ENCODE results near the gene TRIO. TPM values are rescaled to one million over a fixed set of nuclear protein-coding genes. Genes with fewer than 3 reads are reported as not detected.
A peak's percentile ranks its signal among the peaks of the same experiment; 100 is the strongest.
"Not testable (repeated sequence)": the region's sequence is repeated elsewhere in the genome, so short reads cannot be mapped to it uniquely, and the experiment has no call there.

Gene TRIO
- polyA plus RNA-seq, 5 donors, result 67.0 to 85.2 (median 80.6) TPM

DNA sequence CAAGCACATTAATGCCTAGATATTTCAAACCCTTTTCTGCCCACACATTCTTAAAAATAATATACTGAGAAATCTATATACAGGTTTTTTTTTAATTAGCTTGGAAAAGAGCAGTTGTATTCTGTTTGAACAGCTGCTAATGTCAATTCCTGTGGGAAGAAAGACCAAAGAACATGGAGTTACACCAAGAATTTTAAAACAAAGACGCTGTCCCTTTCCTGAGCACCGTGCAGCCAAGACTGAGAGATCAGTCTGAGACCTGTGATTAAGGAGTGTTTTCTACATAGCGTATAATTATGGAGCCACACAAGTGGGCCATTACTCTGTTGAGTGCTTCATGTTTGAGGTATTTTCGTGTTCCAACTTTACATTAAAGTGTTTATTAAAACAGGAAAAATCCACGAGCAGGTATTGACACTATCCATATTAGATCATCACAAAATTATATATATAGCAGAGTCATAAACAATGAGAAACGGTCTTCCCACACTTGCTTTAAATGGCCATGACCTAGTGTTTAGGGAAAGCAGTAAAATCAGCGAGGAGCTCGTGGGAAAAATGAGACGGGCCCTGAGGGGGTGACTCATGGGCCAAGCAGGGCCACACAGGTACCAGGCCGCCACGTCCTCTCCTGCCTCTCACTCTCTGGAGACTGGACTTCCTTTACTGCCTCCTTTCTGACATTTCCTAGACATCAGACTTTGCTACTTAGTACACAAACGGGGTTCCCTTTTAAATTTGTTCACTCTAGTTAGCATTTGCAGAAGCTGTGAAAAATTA, 285.4 kb downstream of the TRIO start:
- DNase-seq, result no peak

DNA sequence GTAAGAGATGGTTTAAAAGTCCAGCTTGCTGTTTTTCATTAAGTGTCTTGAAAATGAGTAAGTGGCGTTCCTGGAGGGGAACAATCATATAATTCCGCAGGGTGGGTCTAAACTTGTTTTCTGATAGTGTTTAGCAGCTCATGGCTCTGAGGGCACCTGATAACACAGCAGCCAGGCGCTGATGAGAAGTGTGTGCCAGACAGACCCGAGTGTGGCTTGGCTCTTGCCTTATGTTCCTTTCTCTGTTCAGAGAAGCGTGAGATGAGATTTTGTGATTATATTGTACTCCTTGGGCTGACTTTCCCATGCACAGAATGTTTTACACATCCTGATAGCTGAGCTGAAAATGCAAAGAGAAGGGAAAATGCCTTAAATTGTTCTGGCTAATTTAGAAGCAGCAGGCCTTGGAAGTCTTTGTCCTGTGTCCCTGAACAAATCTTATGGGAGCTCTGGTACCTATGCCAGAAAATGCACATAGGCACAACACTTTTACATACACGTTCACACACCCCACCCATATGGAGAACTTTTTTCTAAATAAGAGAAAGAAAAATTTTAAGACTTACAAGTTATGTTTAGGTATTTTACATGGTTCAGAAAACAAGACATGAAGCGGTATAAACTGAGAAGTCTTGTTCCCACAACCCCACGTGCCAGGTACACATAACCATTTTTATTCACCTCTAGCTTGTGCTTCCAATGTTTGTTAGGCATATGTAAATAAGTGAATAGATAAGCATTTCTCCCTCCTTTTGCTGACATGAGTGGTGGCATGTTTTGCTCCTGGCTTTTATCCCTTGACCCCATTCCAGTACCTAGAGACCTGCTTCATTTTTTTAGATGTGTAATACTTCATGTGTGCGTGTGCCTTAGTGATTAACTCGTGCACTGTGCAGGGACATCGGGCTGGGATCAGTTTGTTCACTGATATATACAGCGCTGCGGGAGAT, 286.2 kb downstream of the TRIO start:
- DNase-seq, result peak in 1 of 2 donors; percentile 38

DNA sequence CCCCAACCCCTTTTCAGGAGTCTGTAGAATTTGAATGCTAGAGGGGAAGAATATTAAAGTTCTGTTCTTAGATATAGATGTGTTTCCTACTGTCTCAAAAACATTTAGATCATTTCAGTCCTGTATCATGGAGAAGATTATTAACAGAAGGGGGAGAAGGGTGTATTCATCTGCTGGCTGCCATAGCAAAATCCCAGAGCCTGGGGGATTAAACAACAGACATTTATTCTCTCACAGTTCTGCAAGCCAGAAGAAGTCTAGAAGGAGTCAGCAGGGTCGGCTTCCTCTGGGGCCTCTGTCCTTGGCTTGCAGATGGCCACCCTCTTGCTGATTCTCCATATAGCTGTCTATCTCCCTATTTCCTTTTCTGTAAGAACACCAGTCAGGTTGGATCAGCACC, 288.4 kb downstream of the TRIO start:
- DNase-seq, result no peak

DNA sequence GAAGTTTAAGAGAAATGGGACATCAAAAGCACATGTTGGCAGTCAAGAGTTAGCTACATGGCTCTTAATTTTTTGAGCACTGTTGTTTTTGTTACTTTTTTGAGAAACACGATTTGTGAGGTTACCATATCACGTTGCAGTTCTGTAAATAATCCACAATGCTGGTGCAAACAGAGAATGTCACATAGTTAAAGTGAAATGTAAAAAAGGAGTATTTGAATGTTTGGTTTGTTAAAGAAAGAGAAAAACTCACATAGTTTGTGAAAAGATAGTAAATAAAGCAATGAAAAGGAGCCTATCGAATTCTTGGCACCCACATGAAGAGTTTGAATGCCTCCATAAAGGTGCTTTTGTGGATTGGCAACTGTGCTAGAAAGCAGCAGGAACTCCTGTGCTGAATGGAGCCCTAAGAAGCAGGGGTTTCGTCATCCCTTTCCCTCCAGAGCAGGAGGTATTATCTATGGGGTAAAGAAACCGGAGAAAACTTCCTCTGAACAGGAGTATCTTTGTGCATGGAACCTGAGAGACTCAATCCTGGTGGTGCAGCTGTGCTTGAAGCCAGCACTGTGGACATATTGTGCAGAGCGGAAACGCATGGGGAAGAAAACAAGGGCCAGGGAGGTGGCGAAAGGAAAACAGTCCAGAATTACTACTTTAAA, 289.9 kb downstream of the TRIO start:
- DNase-seq, result no peak

DNA sequence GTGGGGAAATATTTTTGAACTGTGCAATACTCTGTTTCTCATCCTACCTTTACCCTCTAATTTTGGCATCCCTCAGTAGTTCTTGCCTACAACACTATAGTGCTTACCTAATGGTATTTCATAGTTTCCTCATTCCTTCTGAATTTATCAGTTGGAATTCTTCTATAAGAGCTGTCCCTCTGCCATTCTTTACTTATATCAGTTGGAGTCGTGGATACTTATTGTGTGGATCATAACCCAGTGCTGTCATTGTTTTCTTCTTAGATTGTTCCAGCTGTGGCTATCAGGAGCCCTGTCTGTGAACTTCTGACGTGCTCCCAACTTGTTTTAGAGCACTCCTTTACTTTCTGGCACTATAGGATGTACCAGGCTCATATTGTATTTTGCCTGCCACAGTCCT, 292.3 kb downstream of the TRIO start:
- DNase-seq, result no peak

DNA sequence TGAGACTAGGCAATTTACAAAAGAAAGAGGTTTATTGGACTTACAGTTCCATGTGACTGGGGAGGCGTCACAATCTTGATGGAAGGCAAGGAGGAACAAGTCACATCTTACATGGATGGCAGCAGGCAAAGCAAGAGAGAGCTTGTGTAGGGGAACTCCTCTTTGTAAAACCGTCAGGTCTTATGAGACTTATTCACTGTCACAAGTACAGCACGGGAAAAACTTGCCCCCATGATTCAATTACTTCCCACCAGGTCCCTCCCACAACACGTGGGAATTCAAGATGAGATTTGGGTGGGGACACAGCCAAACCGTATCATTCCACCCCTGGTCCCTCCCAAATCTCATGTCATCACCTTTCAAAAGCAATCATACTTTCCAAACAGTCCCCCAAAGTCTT, 293.0 kb downstream of the TRIO start:
- not testable (repeated sequence) for DNase-seq

DNA sequence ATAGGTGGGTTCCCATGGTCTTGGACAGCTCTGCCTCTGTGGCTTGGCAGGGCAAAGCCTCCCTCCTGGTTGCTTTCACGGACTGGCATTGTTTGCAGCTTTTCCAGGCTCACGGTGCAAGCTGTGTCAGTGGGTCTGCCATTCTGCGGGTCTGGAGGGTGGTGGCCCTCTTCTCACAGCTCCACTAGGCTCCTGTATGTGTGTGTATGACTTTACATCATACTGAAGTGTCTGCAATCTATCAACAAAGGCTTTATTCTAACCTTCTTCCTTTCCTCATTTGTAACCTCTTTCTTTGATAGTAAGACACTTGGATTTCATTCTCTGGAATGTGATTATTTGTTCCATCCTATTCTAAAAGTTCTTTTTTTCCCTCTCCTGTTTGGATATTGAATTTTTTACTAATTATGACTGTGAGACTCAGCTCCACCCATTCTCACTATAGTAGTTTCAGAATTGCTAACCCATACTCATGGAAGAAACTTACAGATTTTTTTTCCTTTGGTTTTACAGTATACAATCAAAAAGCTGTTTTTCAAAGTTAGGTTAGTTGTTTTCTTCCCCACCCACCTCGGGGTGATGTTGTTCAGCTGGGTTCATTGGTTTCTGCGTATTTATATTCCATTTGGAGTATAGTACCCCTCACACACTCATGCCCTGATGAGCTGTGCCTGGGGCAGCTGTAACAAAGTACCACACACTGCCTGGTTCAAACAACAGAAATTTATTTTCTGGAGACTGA, 293.8 kb downstream of the TRIO start:
- no peak for DNase-seq

DNA sequence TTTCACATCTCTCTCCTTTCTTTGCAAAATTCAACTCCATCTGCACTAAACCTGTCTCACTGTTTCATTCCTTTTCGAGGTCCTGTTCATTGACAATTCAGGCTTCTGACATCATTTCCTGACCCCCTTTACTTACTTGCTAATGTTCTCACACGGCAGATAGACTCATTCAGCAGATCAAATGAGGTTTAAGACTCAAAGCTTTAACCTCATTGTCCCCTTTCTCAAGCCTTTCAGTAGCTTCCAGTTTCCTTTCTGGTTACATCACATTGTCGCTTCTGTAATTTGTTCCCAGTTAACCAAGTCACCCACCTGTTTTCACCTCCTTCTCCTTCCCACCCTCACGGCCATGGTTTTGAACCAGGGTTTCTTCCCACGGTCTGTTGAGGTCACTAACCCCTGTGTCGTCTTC, 295.1 kb downstream of the TRIO start:
- no peak for DNase-seq

DNA sequence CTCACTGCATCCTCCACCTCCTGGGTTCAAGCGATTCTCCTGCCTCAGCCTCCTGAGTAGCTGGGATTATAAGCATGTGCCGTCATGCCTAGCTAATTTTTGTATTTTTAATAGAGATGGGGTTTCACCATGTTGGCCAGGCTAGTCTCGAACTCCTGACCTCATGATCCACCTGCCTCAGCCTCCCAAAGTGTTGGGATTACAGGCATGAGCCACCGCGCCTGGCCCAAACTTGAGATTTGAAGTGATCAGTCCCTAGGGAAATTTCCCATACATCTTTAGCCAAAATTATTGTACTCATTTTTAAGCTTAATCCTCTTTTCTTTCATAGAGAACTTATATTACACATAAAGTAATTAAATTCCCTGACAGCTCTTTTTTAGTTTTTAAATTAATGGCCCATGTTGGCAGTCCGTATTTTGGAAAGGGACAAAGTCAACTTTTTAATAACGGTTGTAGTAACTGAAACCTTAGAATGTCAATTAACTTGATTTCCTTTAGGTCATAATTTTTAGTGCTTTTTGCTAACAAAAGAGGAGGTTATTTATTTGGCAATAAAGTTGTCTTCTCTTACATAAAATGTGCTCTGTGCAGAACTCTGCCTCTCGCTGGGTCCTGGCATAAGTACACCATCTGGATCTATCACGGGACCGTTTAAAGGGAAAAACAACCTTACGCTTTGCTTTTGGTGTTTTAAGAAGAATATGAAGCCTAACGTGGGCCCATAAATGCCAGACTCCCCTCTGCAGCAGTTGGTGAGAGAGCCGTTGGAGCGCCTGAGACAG, 296.1 kb downstream of the TRIO start:
- DNase-seq, result no peak

DNA sequence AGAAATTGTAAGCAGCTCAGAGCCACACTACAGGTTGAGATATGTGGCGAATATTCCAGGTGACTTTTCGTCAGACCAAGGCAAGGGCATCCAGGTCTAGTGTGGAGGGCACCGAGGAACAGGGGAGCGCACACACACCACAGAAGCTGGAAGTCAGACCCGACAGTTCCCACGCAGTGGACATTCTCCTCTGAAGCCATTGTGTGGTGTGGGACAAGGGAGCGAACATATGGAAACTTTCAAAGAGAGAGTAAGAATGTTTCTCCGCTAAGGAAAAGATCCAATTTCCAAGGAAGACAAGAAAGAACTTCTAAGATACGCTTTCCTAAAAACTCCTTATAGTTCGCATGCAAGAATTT, 297.1 kb downstream of the TRIO start:
- DNase-seq, result no peak

DNA sequence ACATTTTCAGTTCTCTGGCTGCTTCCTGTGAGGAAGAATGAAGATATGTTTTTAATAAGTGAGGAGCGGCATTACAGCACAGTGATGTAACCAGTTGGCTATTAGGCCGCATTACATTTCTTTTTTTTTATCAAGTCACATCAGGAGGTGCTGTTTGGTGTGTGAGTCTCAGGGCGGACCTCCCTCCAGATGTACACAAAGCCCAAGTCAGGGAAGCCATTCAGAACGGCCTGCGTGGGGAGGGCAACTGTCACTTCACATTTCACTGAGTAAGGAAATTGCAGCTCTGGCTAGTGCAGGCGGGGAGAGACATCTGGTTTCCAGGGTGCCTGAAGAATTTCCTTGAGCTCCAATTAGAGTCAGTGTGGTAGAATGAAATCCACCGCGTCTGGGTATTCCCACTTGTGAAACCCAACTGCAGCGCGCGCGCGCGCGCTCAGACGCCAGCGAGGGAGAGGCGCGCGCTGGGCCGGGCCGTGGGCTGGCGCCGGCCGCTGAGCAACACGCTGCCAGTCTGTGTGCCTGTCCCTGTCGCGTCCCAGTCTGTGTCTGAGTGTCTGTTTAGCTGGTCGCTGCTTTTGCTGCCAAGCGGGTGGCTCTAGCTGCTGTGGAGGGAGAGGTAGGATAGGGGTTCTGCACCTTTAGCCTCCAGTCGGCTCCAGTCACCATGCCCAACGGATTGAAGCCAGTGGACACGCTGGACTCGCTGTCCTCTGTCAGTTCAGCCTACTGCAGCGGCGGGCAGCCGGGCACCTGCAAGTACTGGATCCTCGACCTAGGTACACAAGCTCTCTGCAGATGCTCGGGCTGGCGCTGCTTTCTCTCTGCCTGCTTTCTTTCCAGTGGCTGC, 297.7 kb downstream of the TRIO start:
- peak; percentile 73 to 76 for DNase-seq

DNA sequence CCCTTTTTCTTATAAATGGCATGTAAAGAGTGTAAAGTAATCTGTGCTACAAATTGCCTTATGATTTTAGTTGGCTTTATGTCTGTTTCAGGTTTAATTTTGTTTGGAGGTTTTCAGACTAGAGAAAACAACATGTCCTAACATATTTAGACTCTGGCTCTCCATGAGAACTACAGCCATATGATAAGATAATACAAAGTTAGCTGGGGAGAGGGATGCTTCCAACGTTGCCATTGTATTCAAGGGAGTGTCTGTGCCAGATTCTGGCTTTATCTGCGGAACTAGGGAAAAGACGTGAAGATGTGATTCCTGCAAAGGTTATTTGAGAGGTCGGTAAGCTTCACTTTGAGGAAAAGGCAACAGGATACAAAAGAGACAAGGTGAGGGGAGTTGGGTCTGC, 298.5 kb downstream of the TRIO start:
- no peak for DNase-seq

DNA sequence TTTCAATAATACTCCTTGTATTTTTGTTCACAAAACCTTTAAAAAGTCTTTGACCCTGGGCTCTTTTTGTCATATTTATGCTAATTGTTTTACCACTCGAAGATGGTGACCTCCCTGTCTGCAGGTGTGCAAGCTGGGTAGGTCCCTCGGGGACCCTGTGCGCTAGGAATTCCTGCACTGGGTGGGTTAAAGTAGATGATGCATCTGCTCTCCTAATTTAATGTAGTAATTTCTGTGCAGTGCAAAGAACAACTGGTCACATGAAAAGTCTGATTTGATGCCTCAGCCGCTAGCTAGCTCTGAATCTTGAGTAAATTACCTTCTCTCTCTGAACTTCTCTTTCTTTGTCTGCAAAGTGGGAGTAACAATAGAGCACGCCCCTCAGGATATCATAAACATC, 299.4 kb downstream of the TRIO start:
- no peak for DNase-seq

DNA sequence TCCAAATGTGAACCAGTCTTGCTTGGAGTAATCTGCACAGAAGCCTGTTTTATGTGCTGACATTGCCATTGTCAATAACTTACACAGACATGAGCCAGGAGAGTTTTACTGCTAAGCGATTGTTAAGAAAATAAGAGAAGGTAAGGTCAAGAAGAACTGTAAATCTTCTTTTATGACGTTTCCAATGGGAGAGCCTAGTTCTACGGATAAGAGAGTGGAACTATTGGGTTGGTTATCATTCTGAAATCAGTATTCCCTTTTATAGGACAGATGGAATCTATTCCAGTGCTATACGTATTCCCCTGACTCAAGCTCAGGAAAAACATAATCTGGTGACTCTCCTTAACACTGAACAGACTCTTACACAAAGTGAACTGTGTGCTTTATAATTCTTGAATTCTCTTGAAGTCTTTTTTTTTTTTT, 300.5 kb downstream of the TRIO start:
- no peak for DNase-seq

DNA sequence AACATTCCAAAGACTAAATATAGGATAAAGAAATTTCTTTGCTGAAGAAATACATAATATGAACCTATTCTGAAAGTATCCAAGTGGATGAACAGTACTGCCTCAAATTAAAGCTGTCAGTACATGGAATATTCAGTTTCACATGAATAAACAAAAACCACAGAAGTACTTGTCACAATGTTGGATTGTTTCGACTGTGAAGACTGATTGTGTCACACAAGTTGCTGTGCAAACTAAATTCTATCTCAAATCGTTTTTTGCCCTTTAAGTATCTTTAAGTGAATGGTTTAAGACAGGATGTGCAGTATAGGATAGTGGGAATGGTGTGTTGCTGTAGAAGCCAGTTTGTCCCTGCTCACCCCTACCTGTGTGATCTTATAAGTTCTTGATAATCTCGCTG, 301.0 kb downstream of the TRIO start:
- DNase-seq, result no peak

DNA sequence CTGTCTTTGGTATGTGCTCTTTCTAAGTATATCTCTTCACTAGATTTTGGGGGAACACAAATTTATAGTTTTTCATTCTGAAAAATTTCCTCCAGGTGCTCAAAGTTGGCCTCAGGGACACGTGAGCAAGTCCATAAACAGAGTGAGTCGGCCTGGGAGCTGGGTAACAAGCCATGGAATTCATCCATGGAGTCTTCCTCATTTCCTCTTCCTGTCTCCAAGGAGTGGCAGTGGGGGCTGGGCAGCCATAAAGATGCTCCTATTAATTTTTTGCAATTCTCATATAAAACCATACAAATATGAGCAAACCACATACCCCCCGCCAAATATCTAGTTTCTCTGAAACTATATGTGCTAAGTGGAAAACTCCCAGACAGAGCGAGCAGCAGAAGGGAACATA, 301.9 kb downstream of the TRIO start:
- no peak for DNase-seq

DNA sequence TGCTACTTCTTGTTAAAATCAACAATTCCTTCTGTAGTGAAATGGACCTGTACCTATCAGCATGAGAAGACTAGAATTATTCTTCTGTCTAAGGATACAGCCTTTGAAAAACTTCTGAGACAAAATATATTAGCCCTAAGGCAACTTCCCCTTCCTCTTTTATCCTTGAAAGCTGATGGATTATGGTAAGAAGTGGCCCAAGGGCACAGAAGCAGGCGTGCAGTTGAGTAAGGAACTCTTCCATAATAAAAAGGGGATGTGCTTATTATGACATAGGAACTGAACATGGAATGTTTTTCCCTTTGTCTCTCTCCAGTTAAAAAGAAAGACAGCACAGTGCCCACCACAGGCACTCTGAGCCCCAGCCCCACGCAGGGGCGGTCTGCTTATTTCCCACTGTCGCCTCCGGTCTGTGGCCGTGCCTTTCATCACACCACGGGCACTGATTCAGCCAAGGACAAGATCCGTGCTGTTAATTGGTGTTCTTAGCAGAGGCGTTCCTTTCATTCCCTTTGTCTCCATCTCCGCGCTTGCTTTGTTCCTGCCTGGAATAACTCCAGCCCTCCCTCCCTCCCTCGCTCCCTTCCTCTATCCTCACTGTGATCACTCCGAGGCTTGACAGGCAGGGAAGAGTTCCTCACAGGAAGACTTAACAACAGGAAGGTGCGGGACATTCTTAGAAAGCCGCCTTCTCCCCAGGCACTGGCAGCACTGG, 302.6 kb downstream of the TRIO start:
- peak in 1 of 2 donors; percentile 35 for DNase-seq

DNA sequence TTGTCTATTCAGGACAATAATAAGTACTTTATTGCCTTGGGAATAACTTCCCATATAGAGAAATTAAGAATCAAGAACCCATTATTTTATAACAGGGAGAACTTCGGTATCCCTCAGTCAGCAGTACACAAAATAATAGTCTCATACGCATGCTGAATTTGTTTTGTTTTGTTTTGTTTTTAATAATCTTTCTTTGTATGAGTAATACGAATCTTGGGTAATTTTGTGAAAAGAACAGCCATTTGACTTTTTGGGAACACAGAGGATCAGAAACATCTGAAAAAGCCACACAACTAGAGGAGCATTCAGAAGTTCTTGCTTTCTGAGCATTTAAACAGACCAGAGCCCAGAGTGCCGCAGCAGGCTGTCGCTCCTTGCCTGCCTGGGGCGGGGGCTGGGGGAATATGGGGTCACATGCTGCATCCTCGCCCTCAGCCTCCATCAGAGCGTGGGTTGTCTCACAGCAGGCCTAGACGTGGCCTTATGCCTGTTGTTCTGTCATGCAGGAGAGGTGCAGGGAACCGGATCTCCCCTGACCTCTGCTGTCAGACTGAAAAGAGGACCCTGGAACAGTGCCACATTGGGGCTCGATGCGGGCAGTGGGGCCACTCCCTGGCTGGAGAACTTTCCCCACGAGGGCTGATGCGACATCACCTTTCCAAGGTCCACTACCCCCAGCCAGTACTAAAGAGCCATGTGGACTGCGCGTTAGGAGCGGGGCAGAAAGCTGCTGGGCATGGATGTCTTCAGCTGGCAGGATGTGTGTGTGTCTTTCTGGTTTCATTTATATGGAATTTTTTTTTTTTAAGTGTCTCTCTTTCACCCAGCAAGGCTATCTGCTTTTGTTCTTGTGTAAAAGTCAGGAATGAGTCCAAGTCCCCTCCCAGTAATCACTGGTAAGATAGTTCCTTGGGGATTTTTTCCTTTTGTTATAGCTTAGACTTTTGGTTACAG, 305.1 kb downstream of the TRIO start:
- peak in 1 of 2 donors; percentile 21 for DNase-seq

Measured in right lung (tissue), 5 donors.